22Rv1 (cell line): ENCODE measurements around the gene DPCD.

Source experiments
- H3K27ac ChIP-seq: fragments of 450-650 bp; 2 replicates; pipeline ENCODE4 v1.5.1; 2017
- CTCF ChIP-seq: fragments of 450-650 bp; IDR thresholded peaks from 2 replicates; pipeline ENCODE4 v1.5.1; 2017; ENCODE audit warnings: mild to moderate bottlenecking
- ZFX ChIP-seq: fragments of 450-650 bp; IDR thresholded peaks from 2 replicates; pipeline ENCODE4 v1.6.1; 2017; ENCODE audit warnings: antibody characterized with exemption, borderline replicate concordance

Gene DPCD

GRCh38 chr10:101617102-101617823 lies 29.1 kb downstream of the DPCD start:
- H3K27ac ChIP-seq, result no peak overlapping the region

GRCh38 chr10:101617824-101618568 lies 29.9 kb downstream of the DPCD start:
- no peak overlapping the region for H3K27ac ChIP-seq
- TF ChIP-seq ZFX, result no peak
- TF ChIP-seq CTCF, result no peak

More at GRCh38 chr10:101617102-101617823, 29.1 kb downstream of the DPCD start:
- TF ChIP-seq CTCF, result no peak
- no peak for TF ChIP-seq ZFX

GRCh38 chr10:101618871-101619270 lies 30.8 kb downstream of the DPCD start:
- H3K27ac ChIP-seq, result no peak overlapping the region
- no peak for TF ChIP-seq CTCF

GRCh38 chr10:101619983-101620382 lies 31.9 kb downstream of the DPCD start:
- H3K27ac ChIP-seq, result no peak overlapping the region
- TF ChIP-seq CTCF, result no peak
- TF ChIP-seq ZFX, result no peak

- no peak overlapping the region for H3K27ac ChIP-seq
- TF ChIP-seq CTCF (no peak), ZFX (no peak)
Observed at GRCh38 chr10:101623528-101623927, 35.4 kb downstream of the DPCD start.

- H3K27ac ChIP-seq, result no peak overlapping the region
- TF ChIP-seq CTCF, result no peak
- TF ChIP-seq ZFX, result no peak
Observed at GRCh38 chr10:101624526-101625102, 36.5 kb downstream of the DPCD start.
